ENCODE data around the gene LEP.

DNA sequence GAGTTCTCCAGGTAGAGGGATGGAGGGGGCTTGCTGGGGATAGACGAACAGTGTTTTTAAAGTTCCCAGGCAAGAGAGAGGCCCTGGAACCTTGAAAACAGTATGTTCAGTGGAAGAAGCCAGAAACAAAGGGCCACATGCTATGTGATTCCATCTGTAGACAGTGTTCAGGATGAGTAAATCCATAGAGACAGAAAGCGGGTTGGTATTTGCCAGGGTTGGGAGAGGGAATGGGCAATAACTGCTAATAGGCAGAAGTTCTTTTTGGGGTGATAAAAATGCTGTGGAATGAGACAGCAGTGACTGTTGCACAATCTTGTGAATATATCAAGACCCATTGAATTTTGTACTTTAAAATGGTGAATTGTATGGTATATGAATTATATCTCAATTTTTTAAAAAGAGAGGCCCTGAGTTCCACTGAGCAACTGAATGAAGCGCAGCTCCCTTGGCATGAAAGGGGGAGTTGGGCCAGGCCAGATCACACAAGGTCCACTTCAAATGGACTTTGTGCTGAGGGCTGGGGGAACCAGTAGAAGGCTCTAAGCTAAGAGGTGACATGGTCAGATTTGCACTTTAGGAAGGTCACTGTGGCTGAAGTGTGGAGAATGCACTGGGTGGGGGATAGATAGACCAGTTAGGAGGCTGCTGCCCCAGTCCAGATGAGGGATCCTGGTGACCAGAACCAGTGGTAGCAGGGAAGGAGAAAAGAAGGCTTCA is 34.0 kb downstream of the LEP start:
- TF ChIP-seq, protein P1, sequence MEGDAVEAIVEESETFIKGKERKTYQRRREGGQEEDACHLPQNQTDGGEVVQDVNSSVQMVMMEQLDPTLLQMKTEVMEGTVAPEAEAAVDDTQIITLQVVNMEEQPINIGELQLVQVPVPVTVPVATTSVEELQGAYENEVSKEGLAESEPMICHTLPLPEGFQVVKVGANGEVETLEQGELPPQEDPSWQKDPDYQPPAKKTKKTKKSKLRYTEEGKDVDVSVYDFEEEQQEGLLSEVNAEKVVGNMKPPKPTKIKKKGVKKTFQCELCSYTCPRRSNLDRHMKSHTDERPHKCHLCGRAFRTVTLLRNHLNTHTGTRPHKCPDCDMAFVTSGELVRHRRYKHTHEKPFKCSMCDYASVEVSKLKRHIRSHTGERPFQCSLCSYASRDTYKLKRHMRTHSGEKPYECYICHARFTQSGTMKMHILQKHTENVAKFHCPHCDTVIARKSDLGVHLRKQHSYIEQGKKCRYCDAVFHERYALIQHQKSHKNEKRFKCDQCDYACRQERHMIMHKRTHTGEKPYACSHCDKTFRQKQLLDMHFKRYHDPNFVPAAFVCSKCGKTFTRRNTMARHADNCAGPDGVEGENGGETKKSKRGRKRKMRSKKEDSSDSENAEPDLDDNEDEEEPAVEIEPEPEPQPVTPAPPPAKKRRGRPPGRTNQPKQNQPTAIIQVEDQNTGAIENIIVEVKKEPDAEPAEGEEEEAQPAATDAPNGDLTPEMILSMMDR (IDR thresholded peaks at IDR 0.05), result no peak
- TF ChIP-seq POLR2A (IDR thresholded peaks at IDR 0.05), result no peak
